H1 (cell line): Measurements from ENCODE around the gene SIM2. TPM values are rescaled to one million over a fixed set of nuclear protein-coding genes. Genes with fewer than 3 reads are reported as not detected.
A peak's percentile ranks its signal among the peaks of the same experiment; 100 is the strongest.

Experiments used
- CHD1 ChIP-seq: IDR thresholded peaks from 2 replicates; pipeline ENCODE4 v1.6.1; 2012; ENCODE audit warnings: low read depth, low read length, improper control_type of control experiment
- RAD21 ChIP-seq, 2 experiments: IDR thresholded peaks in 1 of 2; conservative IDR thresholded peaks in 1 of 2; 2 replicates each; pipeline ENCODE4 v1.6.1; 2011; ENCODE audit warnings: low read depth in 2 of 2, low read length in 2 of 2, improper control_type of control experiment in 1 of 2, inconsistent platforms in 1 of 2, mild to moderate bottlenecking in 1 of 2, moderate library complexity in 1 of 2
- SIN3A ChIP-seq, 2 experiments: IDR thresholded peaks in 1 of 2; conservative IDR thresholded peaks in 1 of 2; 2 replicates each; pipeline ENCODE4 v1.6.1; 2011 to 2012; ENCODE audit warnings: low read length in 2 of 2, improper control_type of control experiment in 1 of 2, low read depth in 1 of 2, mild to moderate bottlenecking in 1 of 2
- polyA plus RNA-seq, 7 experiments: library from polyadenylated mRNA; depleted of rRNA in 3 of 7; stranded (reverse) in 5 of 7; unstranded in 2 of 7; fragments of >200 nt in 5 of 7; fragments of 200-250 nt in 2 of 7; gene quantifications; 1 replicate in 5 of 7; 2 replicates in 1 of 7; 4 replicates in 1 of 7; pipeline versions ENCODE4 v1.2.1 to v1.2.3, GENCODE V29; 2011 to 2013; ENCODE audit warnings: missing spikeins in 2 of 7, mixed read lengths in 2 of 7
- total RNA-seq: library from RNA; stranded (reverse); fragmentation: NEBNext Ultra II Directional; extraction: Animal tissue kit (Norgen Biotek cat#: 25700); gene quantifications from 2 replicates; pipeline ENCODE4 v1.2.1, GENCODE V29; 2021
- TF ChIP-seq, protein P1 (sequence below), 3 experiments: IDR thresholded peaks; 1 replicate in 2 of 3; 2 replicates in 1 of 3; pipeline versions ENCODE4 v1.5.1 to v1.6.1; 2011; ENCODE audit warnings: low read length in 3 of 3, mild to moderate bottlenecking in 3 of 3, inconsistent platforms in 2 of 3, low read depth in 1 of 3, moderate library complexity in 1 of 3; ENCODE audit not compliant: insufficient read depth in 1 of 3; ENCODE audit errors: control extremely low read depth in 1 of 3

Gene SIM2
- total and polyA plus RNA-seq, 2 of the 8 experiments (the other 6 are each of a cell fraction or from before 2014, with no cell fraction given): 0.05 to 0.26 TPM

- peak in 1 of 2 experiments; percentile 1; a peak in 1 of 4 replicates for TF ChIP-seq RAD21 (IDR thresholded peaks at IDR 0.05 in 1 of 2, conservative IDR thresholded peaks at IDR 0.05 in 1 of 2; ENCODE audit: low read depth in 2 of 2, low read length in 2 of 2)
- TF ChIP-seq SIN3A (conservative IDR thresholded peaks at IDR 0.05 in 1 of 2, IDR thresholded peaks at IDR 0.05 in 1 of 2; ENCODE audit: low read depth in 1 of 2, low read length in 2 of 2): no peak
- TF ChIP-seq CHD1: no peak
- TF ChIP-seq, protein P1, sequence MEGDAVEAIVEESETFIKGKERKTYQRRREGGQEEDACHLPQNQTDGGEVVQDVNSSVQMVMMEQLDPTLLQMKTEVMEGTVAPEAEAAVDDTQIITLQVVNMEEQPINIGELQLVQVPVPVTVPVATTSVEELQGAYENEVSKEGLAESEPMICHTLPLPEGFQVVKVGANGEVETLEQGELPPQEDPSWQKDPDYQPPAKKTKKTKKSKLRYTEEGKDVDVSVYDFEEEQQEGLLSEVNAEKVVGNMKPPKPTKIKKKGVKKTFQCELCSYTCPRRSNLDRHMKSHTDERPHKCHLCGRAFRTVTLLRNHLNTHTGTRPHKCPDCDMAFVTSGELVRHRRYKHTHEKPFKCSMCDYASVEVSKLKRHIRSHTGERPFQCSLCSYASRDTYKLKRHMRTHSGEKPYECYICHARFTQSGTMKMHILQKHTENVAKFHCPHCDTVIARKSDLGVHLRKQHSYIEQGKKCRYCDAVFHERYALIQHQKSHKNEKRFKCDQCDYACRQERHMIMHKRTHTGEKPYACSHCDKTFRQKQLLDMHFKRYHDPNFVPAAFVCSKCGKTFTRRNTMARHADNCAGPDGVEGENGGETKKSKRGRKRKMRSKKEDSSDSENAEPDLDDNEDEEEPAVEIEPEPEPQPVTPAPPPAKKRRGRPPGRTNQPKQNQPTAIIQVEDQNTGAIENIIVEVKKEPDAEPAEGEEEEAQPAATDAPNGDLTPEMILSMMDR (IDR thresholded peaks at IDR 0.05; ENCODE audit: control extremely low read depth in 1 of 3, insufficient read depth in 1 of 3, low read depth in 1 of 3, low read length in 3 of 3): no peak
These were observed 5.4 kb upstream of the SIM2 start (continued) for GRCh38 chr21:36693489-36694030.
